Adrenal gland (tissue), 12 donors: Measurements from ENCODE around the gene GFER. TPM values are rescaled to one million over a fixed set of nuclear protein-coding genes. Genes with fewer than 3 reads are reported as not detected.
A peak's percentile ranks its signal among the peaks of the same experiment; 100 is the strongest.
"Not testable (repeated sequence)": the region's sequence is repeated elsewhere in the genome, so short reads cannot be mapped to it uniquely, and the experiment has no call there.

Source experiments
- DNase-seq, 7 donors: peaks; one replicate each; pipeline ENCODE4 v3.0.0-alpha.2; 2019 to 2020
- H3K27ac ChIP-seq, 5 donors: fragments of 200-600 bp; sonication (generic) in 4 of 5; 1 replicate in 3 of 5; 2 replicates in 2 of 5; pipeline versions ENCODE4 v1.5.1 to v1.8.0; 2016 to 2020; ENCODE audit warnings: mild to moderate bottlenecking in 1 of 5
- H3K27me3 ChIP-seq: fragments of 200-600 bp; 2 replicates; pipeline ENCODE4 v1.8.0; 2021
- H3K36me3 ChIP-seq, 2 donors: fragments of 200-600 bp; replicated peaks in 1 of 2; 1 replicate in 1 of 2; 2 replicates in 1 of 2; pipeline versions ENCODE4 v1.5.1 to v1.8.0; 2018 to 2022
- H3K4me1 ChIP-seq, 2 donors: fragments of 200-600 bp; replicated peaks in 1 of 2; 1 replicate in 1 of 2; 2 replicates in 1 of 2; pipeline versions ENCODE4 v1.5.1 to v1.8.0; 2018 to 2021
- H3K4me3 ChIP-seq, 4 donors: fragments of 200-600 bp; sonication (generic) in 3 of 4; one replicate each; pipeline ENCODE4 v1.5.1; 2016 to 2018
- H3K9me3 ChIP-seq, 3 donors: fragments of 200-600 bp; sonication (generic) in 1 of 3; replicated peaks in 1 of 3; 1 replicate in 2 of 3; 2 replicates in 1 of 3; pipeline versions ENCODE4 v1.5.1 to v1.8.0; 2016 to 2021
- CTCF ChIP-seq, 6 experiments: fragments of 450-650 bp in 4 of 6; fragments of 200-600 bp in 2 of 6; sonication (generic) in 1 of 6; IDR thresholded peaks; 1 replicate in 5 of 6; 2 replicates in 1 of 6; pipeline versions ENCODE4 v1.5.1 to v1.8.0; 2016 to 2021; ENCODE audit warnings: antibody characterized with exemption in 6 of 6, mild to moderate bottlenecking in 2 of 6, moderate library complexity in 1 of 6
- POLR2A ChIP-seq, 2 donors: fragments of 450-650 bp; IDR thresholded peaks; one replicate each; pipeline ENCODE4 v1.6.1; 2017; ENCODE audit warnings: antibody characterized with exemption in 2 of 2, mild to moderate bottlenecking in 2 of 2, moderate library complexity in 1 of 2
- WGBS, 4 donors: extraction: QIAGEN DNeasy Blood & Tissue Kit in 2 of 4; methylation state at CpG; one replicate each; pipeline versions ENCODE4 v1.1.5 to v1.1.7; 2013 to 2017; 5-methylcytosine and 5-hydroxymethylcytosine counted together
- intact Hi-C, 2 donors: fragments of 100-400 bp; cut with DNase I; formaldehyde crosslinking; loops; one replicate each; pipeline versions ENCODE4 v1.14.1 to v1.15.0; 2022 to 2023
- polyA plus RNA-seq, 3 donors: library from polyadenylated mRNA; stranded (reverse); fragments of 200-250 nt in 2 of 3; fragments of 350-450 nt in 1 of 3; fragmentation: Illumina TruSeq in 1 of 3; extraction: RNeasy Lipid Tissue Mini Kit (QIAGEN cat#74804) in 1 of 3; gene quantifications; one replicate each; pipeline ENCODE4 v1.2.3, GENCODE V29; 2013 to 2014
- total RNA-seq, 9 donors: library from RNA; depleted of rRNA in 4 of 9; stranded (reverse); fragments of >200 nt in 4 of 9; fragments of 120-200 nt in 1 of 9; fragmentation: NEBNext Ultra II Directional in 1 of 9; extraction: Animal tissue kit (Norgen Biotek cat#: 25700) in 1 of 9; gene quantifications; one replicate each; pipeline versions ENCODE4 v1.1.0 to v1.2.4, GENCODE V29; 2013 to 2023
- donor health status: healthy with polysubstance abuse.
- donor health status: Bipolar disorder and iron deficiency.
- donor health status: DM: yes; HTN: yes; CAD: no.
- donor health status: DM: no; HTN: no; CAD: no.
- donor health status: DM: no; HTN: no; CAD: no.
- donor health status: DM: yes; HTN: yes; CAD: no.

GFER gene
- total and polyA plus RNA-seq, 12 donors: 16.4 to 60.8 (median 27.8) TPM

GRCh38 chr16:2030036-2030435 is 46.0 kb downstream of the GFER start:
- DNase-seq: no peak
- Histone ChIP-seq H3K9me3 (no peaks in the 10 kb centered on the region), H3K27ac (peak overlapping the region in 2 of 5 donors; percentile 12 to 20), H3K4me3 (no peak overlapping the region), H3K4me1 (peaks cover 9 to 46% of the 10 kb centered on the region in 2 donors), H3K36me3 (no peaks in the 10 kb centered on the region), H3K27me3 (no peaks in the 10 kb centered on the region)
- 81 to 85% (median 85%) methylated on average over 10 to 11 of the region's 11 CpGs for WGBS, 4 donors
- intact Hi-C loops: no loop called here
- TF ChIP-seq POLR2A (IDR thresholded peaks at IDR 0.05) (no peak), CTCF (IDR thresholded peaks at IDR 0.05) (no peak)

- Histone ChIP-seq H3K27me3 (no peaks in the 10 kb centered on the region), H3K9me3 (no peaks in the 10 kb centered on the region), H3K36me3 (no peaks in the 10 kb centered on the region), H3K4me3 (no peak overlapping the region), H3K27ac (peak overlapping the region in 2 of 5 donors; percentile 30 to 81), H3K4me1 (peaks cover 9 to 55% of the 10 kb centered on the region in 2 donors)
- 76 to 86% (median 82%) methylated on average over 7 to 11 of the region's 11 CpGs for WGBS, 4 donors
- TF ChIP-seq CTCF (IDR thresholded peaks at IDR 0.05): no peak
- TF ChIP-seq POLR2A (IDR thresholded peaks at IDR 0.05): no peak
- DNase-seq: peak in 3 of 7 donors; percentile 19 to 58 (median 39)
- intact Hi-C loops: no loop called here
These were observed 47.1 kb downstream of the GFER start for GRCh38 chr16:2031081-2031577.

- DNase-seq: peak in 4 of 7 donors; percentile 41 to 52 (median 48)
- Histone ChIP-seq H3K36me3 (no peaks in the 10 kb centered on the region), H3K27ac (peak overlapping the region; percentile 24 to 93 (median 77)), H3K4me1 (peaks cover 9 to 57% of the 10 kb centered on the region in 2 donors), H3K9me3 (no peaks in the 10 kb centered on the region), H3K4me3 (peak overlapping the region in 1 of 4 donors; percentile 53), H3K27me3 (no peaks in the 10 kb centered on the region)
- intact Hi-C loops: no loop called here
- WGBS, 4 donors: 48 to 52% (median 52%) methylated on average over 3 to 15 of the region's 15 CpGs
- TF ChIP-seq CTCF (IDR thresholded peaks at IDR 0.05) (no peak), POLR2A (IDR thresholded peaks at IDR 0.05) (no peak)
These were observed 48.5 kb downstream of the GFER start for GRCh38 chr16:2032285-2033056.

- H3K36me3 ChIP-seq: no peaks in the 10 kb centered on the region
- TF ChIP-seq POLR2A (IDR thresholded peaks at IDR 0.05): no peak
- no peaks in the 10 kb centered on the region for H3K27me3 ChIP-seq
- H3K4me3 ChIP-seq: peak overlapping the region in 2 of 4 donors; percentile 15 to 53
- H3K4me1 ChIP-seq: peaks cover 9 to 48% of the 10 kb centered on the region in 2 donors
- WGBS, 4 donors: 4 to 11% (median 9%) methylated on average over 6 to 37 of the region's 37 CpGs
- intact Hi-C loops: no loop called here
- H3K27ac ChIP-seq: peak overlapping the region; percentile 24 to 93 (median 77)
- DNase-seq: peak; percentile 70 to 90 (median 77)
- no peaks in the 10 kb centered on the region for H3K9me3 ChIP-seq
These were observed 49.3 kb downstream of the GFER start for GRCh38 chr16:2033057-2033908.

- intact Hi-C loops, H3K36me3 ChIP-seq, H3K9me3 ChIP-seq, DNase-seq, H3K27me3 ChIP-seq: not testable (repeated sequence)
- Histone ChIP-seq H3K4me1 (peaks cover 9 to 55% of the 10 kb centered on the region in 2 donors), H3K27ac (peak overlapping the region; percentile 24 to 93 (median 77)), H3K4me3 (peak overlapping the region in 2 of 4 donors; percentile 15 to 53)
- 30 to 80% (median 50%) methylated on average over 8 to 14 of the region's 32 CpGs for WGBS, 4 donors
These were observed 50.1 kb downstream of the GFER start for GRCh38 chr16:2033909-2034695.
